ENCODE data around the gene ADGRF5. TPM values are rescaled to one million over a fixed set of nuclear protein-coding genes. Genes with fewer than 3 reads are reported as not detected.

The ADGRF5 gene
- total and polyA plus RNA-seq, 2 experiments from 2014 or later = 0.70 to 2.0 TPM

GRCh38 chr6:46948699-46949098 lies 27.0 kb upstream of the ADGRF5 start:
- no peak overlapping the region for H2AFZ ChIP-seq
- no peak overlapping the region for H3K27ac ChIP-seq
- no peak overlapping the region for H3K4me2 ChIP-seq
- no peak for TF ChIP-seq EZH2phosphoT487 (IDR thresholded peaks at IDR 0.05; ENCODE audit: low read depth, severe bottlenecking, unreplicated experiment)
- no peak for TF ChIP-seq CTCF (IDR thresholded peaks at IDR 0.05; ENCODE audit: poor library complexity)
- no peak for TF ChIP-seq EZH2 (IDR thresholded peaks at IDR 0.05; ENCODE audit: borderline replicate concordance)
- H3K4me1 ChIP-seq (ENCODE audit: insufficient read depth) = peaks cover 6% of the 10 kb centered on the region
- H3K27me3 ChIP-seq = no peaks in the 10 kb centered on the region
- DNase-seq (ENCODE audit: low spot score) = no peak
- 93% methylated on average over 8 of the region's 8 CpGs for WGBS (ENCODE audit: low lambda C conversion rate, missing lambda C conversion rate)
- no peaks in the 10 kb centered on the region for H3K9me2 ChIP-seq (replicated peaks; ENCODE audit: insufficient read depth)
- H3K79me2 ChIP-seq = no peaks in the 10 kb centered on the region
- no peaks in the 10 kb centered on the region for H3K36me3 ChIP-seq (replicated peaks; ENCODE audit: insufficient read depth, low read depth)
- H3K9me3 ChIP-seq (ENCODE audit: low read depth) = no peaks in the 10 kb centered on the region
- no peaks in the 10 kb centered on the region for H4K20me1 ChIP-seq (ENCODE audit: insufficient read depth, poor library complexity, severe bottlenecking)
- H3K4me3 ChIP-seq = no peak overlapping the region

- Histone ChIP-seq H4K20me1 (ENCODE audit: insufficient read depth, poor library complexity, severe bottlenecking) (no peaks in the 10 kb centered on the region), H3K9me2 (replicated peaks; ENCODE audit: insufficient read depth) (no peaks in the 10 kb centered on the region), H3K79me2 (no peaks in the 10 kb centered on the region), H3K9me3 (ENCODE audit: low read depth) (no peaks in the 10 kb centered on the region), H3K4me3 (no peak overlapping the region), H3K4me1 (ENCODE audit: insufficient read depth) (peaks cover 6% of the 10 kb centered on the region), H3K27me3 (no peaks in the 10 kb centered on the region), H3K36me3 (replicated peaks; ENCODE audit: insufficient read depth, low read depth) (no peaks in the 10 kb centered on the region), H2AFZ (no peak overlapping the region), H3K4me2 (no peak overlapping the region), H3K27ac (no peak overlapping the region)
- 74% methylated on average over 5 of the region's 5 CpGs for WGBS (ENCODE audit: low lambda C conversion rate, missing lambda C conversion rate)
- DNase-seq (ENCODE audit: low spot score) = no peak
- TF ChIP-seq EZH2 (IDR thresholded peaks at IDR 0.05; ENCODE audit: borderline replicate concordance) = no peak
- TF ChIP-seq EZH2phosphoT487 (IDR thresholded peaks at IDR 0.05; ENCODE audit: low read depth, severe bottlenecking, unreplicated experiment) = no peak
- TF ChIP-seq CTCF (IDR thresholded peaks at IDR 0.05; ENCODE audit: poor library complexity) = no peak
Measured at GRCh38 chr6:46947497-46947896, 25.8 kb upstream of the ADGRF5 start.

GRCh38 chr6:46940433-46941226 lies 18.9 kb upstream of the ADGRF5 start:
- Histone ChIP-seq H2AFZ (no peak overlapping the region), H3K27me3 (no peaks in the 10 kb centered on the region), H3K9me2 (replicated peaks; ENCODE audit: insufficient read depth) (no peaks in the 10 kb centered on the region), H3K4me2 (no peak overlapping the region), H3K9me3 (ENCODE audit: low read depth) (no peaks in the 10 kb centered on the region), H3K4me1 (ENCODE audit: insufficient read depth) (no peaks in the 10 kb centered on the region), H3K27ac (no peak overlapping the region), H4K20me1 (ENCODE audit: insufficient read depth, poor library complexity, severe bottlenecking) (no peaks in the 10 kb centered on the region), H3K4me3 (no peak overlapping the region), H3K79me2 (no peaks in the 10 kb centered on the region), H3K36me3 (replicated peaks; ENCODE audit: insufficient read depth, low read depth) (no peaks in the 10 kb centered on the region)
- TF ChIP-seq EZH2 (IDR thresholded peaks at IDR 0.05; ENCODE audit: borderline replicate concordance) (no peak), EZH2phosphoT487 (IDR thresholded peaks at IDR 0.05; ENCODE audit: low read depth, severe bottlenecking, unreplicated experiment) (no peak), CTCF (IDR thresholded peaks at IDR 0.05; ENCODE audit: poor library complexity) (no peak)
- no peak for DNase-seq (ENCODE audit: low spot score)
- 33% methylated on average over 1 of the region's 1 CpG for WGBS (ENCODE audit: low lambda C conversion rate, missing lambda C conversion rate)

Data from hepatocyte (in vitro differentiated cells).